H4 (cell line): Measurements from ENCODE around the gene ILKAP. TPM values are rescaled to one million over a fixed set of nuclear protein-coding genes. Genes with fewer than 3 reads are reported as not detected.

Experiments
- DNase-seq: peaks from one replicate; pipeline ENCODE4 v3.0.0-alpha.2; 2015; ENCODE audit warnings: low spot score
- total RNA-seq: library from RNA; depleted of rRNA; stranded (reverse); fragments of >200 nt; shearing (Covaris generic); gene quantifications from 2 replicates; pipeline ENCODE4 v1.2.3, GENCODE V29; 2014; rRNA removed

Gene ILKAP
- total RNA-seq, 1 experiment from 2014 or later: 18.8 TPM

DNA sequence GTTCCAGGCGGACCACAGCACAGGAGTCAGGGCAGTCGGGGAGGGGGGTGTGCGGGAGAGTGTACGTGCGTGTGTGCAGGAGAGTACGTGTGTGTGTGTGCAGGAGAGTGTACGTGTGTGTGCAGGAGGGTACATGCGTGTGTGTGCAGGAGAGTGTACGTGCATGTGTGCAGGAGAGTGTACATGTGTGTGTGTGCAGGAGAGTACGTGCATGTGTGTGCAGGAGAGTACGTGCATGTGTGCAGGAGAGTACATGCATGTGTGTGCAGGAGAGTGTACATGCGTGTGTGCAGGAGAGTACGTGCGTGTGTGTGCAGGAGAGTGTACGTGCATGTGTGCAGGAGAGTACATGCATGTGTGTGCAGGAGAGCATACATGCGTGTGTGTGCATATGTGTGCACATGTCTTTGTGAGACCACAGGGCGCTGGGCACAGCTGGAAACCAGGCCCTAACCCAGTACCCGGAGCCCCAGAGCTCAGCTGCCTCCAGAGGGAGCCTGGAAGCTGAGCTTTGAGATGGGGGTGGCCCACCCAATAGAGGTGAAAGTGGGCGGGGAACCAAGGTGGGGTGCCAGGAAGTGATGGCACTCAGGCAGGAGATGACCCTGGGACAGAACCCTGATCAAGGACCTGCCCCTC is 78.9 kb downstream of the ILKAP start:
- DNase-seq: no peak

DNA sequence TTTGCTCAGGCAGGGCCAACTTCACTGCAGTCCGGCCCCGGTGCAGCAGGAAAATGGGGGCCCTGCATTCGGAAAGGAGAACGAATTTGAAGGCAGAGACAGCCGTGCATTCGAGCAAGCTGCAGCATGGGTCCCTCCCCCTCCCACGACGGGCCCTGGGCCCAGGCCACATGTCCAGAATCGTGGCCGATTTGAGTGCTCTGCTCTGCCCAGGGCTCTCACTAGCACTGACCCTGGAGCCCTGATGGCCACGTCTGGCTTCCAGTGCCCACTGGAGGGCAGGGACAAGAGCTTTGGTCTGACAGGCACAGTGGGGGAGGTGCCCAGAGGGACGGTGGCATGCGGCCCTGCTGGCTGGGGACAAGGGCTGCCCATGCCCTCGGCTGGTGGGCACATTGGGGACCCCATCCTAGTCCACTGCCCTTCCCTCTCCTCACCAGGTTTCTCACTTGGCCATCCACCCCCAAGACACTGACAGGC is 79.5 kb downstream of the ILKAP start:
- DNase-seq: no peak

DNA sequence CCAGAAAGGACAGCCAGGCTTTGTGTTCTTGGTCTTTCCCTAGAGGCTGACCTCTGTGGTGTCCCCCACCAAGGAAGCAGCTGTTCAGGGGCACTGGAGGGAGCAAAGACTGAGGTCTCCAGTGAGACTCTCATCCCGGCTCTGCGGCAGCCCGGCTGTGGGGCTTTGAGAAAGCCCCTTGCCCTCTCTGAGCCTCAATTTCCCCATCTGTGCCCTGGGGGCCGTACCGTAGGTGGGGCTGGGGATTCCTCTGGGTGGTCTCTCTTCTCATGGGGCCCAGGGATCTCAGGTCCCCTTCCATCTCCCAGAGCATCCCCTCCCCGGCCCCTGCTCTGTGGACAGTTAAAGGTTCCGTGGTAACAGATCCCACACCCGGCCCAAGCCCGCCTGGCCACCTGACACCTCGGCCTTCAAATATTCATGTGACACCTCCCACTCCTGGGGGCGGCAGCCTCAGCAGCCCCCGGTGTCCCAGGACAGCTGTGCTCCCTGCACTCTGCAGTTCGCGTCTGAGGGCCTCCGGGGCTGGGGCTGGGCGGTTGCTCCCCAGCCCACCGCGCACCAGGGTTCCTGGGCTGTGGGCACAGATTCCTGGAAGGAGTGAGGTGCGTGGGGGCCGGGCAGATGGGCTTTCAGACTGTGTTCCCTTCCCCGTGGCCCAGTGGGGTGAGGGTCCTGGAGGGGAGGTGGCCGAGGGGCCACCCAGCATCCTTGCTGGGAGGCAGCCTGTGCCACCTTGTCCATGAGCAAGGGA is 80.1 kb downstream of the ILKAP start:
- DNase-seq: no peak

DNA sequence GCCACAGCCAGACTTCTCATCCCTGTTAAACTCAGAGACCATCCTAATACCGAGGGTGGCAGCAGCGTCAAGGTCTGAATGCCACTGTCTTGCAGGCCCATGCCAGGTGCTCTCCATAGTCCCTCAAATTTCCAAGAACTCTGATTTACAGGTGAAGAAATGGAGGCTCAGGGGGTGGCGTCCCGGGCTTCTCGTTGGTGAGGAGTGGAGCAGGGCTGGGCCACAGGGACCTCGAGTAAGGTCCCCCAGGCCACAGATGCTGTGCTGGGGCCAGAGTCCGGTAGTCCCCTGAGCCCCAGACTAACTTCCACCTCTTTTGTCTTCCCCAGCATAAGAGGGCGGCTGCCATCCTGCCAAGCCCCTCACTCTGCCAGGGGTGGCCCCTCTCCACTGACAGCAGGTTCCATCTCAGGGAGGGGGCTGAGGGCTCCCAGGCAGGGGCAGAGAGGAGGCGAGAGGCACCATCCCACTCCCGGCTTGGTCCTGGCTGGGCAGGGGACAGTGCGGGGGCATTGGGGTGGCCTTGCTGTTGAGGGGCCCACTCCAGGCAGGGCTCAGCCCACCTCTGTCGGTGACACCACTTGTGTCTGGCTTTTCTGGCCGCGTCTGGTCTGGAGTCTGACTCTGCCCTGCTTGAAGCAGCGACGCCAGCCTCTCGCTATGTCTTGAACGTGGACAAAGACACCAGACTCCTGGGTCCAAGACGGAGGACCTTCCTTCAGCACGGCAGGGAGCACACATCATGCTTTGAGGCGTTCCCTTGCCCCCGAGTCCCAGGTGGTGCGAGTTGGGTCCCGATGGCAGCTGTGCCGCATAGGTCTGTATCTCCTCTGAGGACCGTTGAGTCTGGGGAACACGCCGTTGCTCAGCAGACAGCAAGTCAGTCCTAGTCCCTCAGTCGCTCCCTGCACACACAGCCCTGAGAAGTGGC is 80.9 kb downstream of the ILKAP start:
- DNase-seq: no peak

DNA sequence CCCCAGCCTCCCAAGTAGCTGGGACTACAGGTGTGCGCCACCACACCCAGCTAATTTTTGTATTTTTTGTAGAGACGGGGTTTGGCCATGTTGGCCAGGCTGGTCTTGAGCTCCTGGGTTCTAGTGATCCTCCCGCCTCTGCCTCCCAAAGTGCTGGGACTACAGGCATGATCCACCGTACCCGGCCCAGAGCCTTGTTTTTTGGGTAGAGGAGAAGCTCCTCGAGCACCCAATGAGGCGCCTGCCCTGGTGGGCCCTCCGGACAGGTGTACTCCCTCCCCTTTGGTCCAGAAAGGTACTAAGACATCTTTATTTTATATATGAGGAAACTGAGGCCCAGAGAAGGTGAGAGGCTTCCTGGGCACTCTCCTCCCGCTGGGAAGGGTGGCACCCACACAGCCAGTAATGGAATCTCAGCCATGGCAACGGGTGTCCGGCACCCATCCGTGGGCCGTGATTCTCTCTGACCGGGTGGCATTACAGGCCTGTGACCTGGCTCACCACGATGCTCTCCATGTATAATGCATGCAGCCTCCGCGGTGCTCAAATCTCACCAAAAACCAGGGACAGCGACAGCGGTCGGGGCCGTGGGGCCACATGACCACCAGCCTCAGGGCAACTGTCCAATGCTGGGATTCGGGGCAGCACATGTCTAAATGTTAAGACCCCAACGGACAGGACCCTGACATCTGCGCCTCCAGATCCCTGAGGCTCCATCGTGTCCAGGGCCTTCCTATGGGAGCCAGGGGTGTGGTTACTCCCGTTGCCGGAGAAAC is 81.8 kb downstream of the ILKAP start:
- no peak for DNase-seq

DNA sequence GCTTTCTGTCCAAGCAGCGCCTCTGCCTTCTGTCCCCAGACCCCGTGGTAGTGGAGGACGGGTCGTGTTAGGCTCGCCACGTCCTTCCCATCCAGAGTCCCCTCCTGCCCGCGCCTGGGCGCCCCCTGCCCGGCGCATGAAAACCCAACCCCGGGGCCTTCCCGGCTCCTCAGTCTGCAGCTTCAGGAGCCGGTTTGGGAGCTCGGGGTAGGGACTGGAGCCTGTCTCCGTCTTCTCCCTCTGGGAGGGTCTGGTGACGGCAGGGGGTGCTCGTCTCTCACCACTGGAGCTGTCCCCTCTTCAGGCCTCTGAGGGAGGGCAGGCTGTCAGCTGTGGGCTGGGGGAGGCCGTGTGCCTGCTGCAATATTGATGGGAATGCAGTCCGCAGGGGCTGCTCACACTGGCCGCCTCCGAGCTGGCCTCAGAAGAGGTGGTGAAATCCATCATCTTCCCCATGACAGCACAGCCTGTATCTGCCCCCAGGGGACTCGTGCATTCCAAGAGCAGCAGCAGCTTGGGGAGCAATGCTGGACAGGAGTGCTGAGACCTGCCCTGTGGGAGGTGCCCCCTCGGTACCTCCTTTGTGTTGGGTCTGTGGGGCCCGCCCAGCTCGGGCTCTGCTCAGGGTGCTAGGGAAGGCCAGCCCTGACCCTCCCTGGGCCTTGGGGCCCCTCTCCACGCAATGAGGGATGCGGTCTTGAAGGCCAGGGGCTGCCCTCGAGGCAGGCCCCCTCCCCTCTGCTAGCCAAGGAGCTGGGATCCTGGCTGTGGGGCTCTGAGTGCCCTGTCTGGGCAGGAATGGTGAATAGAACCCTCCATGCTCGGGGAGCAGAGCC is 82.8 kb downstream of the ILKAP start:
- no peak for DNase-seq

Other genes starting within 250 kb of the ILKAP start
- 94.2 and 98.5 TPM in 2 replicates for gene UBE2F, start 236.7 kb downstream of the ILKAP start, total RNA-seq
- gene SCLY, start 142.7 kb downstream of the ILKAP start, total RNA-seq: 19.6 and 20.5 TPM in 2 replicates
- gene ESPNL, start 103.4 kb downstream of the ILKAP start, total RNA-seq: not detected in 2 replicates
- gene KLHL30, start 65.0 kb downstream of the ILKAP start, total RNA-seq: not detected in 2 replicates
- gene ERFE, start 44.7 kb downstream of the ILKAP start, total RNA-seq: 4.3 and 6.2 TPM in 2 replicates
- gene HES6, start 36.3 kb upstream of the ILKAP start, total RNA-seq: 4.8 and 6.3 TPM in 2 replicates
- 3.9 and 4.6 TPM in 2 replicates for gene PER2, start 84.9 kb upstream of the ILKAP start, total RNA-seq
- gene TRAF3IP1, start 116.8 kb upstream of the ILKAP start, total RNA-seq: 1.8 and 7.4 TPM in 2 replicates
- gene ASB1, start 223.2 kb upstream of the ILKAP start, total RNA-seq: 27.1 and 33.0 TPM in 2 replicates